Thoracic aorta (tissue), 2 donors: ENCODE results near the gene SMC1A. TPM values are rescaled to one million over a fixed set of nuclear protein-coding genes. Genes with fewer than 3 reads are reported as not detected.
"Not testable (repeated sequence)": the region's sequence is repeated elsewhere in the genome, so short reads cannot be mapped to it uniquely, and the experiment has no call there.

Experiments used
- ATAC-seq: fragments of 150-250 bp; one replicate; pipeline ENCODE4 v1.8.0; 2017; ENCODE audit warnings: low read depth; ENCODE audit not compliant: insufficient number of reproducible peaks, low FRiP score
- DNase-seq: peaks from one replicate; pipeline ENCODE4 v3.0.0-alpha.2; 2020; ENCODE audit warnings: low spot score
- H3K27ac ChIP-seq, 2 donors: fragments of 200-600 bp; sonication (generic); 1 replicate in 1 of 2; 2 replicates in 1 of 2; pipeline ENCODE4 v1.5.1; 2016; ENCODE audit warnings: mild to moderate bottlenecking in 2 of 2, moderate library complexity in 2 of 2
- H3K27me3 ChIP-seq: fragments of 200-600 bp; sonication (generic); replicated peaks from 2 replicates; pipeline ENCODE4 v1.6.0; 2016; ENCODE audit warnings: mild to moderate bottlenecking; ENCODE audit not compliant: insufficient read depth
- H3K36me3 ChIP-seq: fragments of 200-600 bp; sonication (generic); one replicate; pipeline ENCODE4 v1.5.1; 2016
- H3K4me1 ChIP-seq, 2 donors: fragments of 200-600 bp; sonication (generic); 1 replicate in 1 of 2; 2 replicates in 1 of 2; pipeline versions ENCODE4 v1.5.1 to v1.6.0; 2016; ENCODE audit warnings: low read depth in 2 of 2, mild to moderate bottlenecking in 1 of 2; ENCODE audit not compliant: control insufficient read depth in 1 of 2
- H3K4me3 ChIP-seq: fragments of 200-600 bp; sonication (generic); 2 replicates; pipeline ENCODE4 v1.5.1; 2016; ENCODE audit warnings: mild to moderate bottlenecking
- H3K9me3 ChIP-seq: fragments of 200-600 bp; sonication (generic); 2 replicates; pipeline ENCODE4 v1.5.1; 2016
- CTCF ChIP-seq: fragments of 200-600 bp; sonication (generic); IDR thresholded peaks from one replicate; pipeline ENCODE4 v1.5.1; 2019; ENCODE audit warnings: antibody characterized with exemption
- total RNA-seq, 2 donors: library from RNA; depleted of rRNA; stranded (reverse); fragments of >200 nt; gene quantifications; one replicate each; pipeline versions ENCODE4 v1.1.0 to v1.2.3, GENCODE V29; 2016

Gene SMC1A
- total RNA-seq, 2 donors from 2014 or later, result 32.6 to 53.1 TPM

GRCh38 chrX:53373307-53373706 is 49.1 kb downstream of the SMC1A start:
- Histone ChIP-seq H3K9me3 (no peaks in the 10 kb centered on the region), H3K36me3 (no peaks in the 10 kb centered on the region), H3K4me1 (no peaks in the 10 kb centered on the region), H3K27ac (no peak overlapping the region), H3K27me3 (no peaks in the 10 kb centered on the region), H3K4me3 (no peak overlapping the region)
- no peak for ATAC-seq
- TF ChIP-seq CTCF, result no peak
- no peak for DNase-seq

DNA sequence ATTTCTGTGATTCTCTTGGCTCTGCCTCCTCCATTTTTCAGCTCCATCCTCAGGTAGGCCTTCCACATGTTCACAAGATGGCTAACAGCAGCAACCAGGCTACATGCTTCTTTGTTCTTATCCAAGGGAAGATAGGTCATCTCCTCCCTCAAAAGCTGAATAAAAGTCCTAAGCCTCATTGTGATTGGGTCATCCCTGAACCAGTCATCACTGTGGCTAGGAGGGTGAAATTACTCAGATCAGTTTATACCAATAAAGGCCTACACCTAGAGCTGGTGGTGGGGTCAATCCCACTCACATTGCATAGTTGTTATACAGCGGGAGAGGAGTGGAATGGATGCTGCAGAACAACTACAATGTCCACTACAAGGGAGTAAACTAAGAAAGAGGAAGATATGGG is 56.0 kb downstream of the SMC1A start:
- H3K4me3 ChIP-seq, H3K27ac ChIP-seq: not testable (repeated sequence)

GRCh38 chrX:53362449-53362848 is 60.0 kb downstream of the SMC1A start:
- H3K4me1 ChIP-seq, result no peaks in the 10 kb centered on the region
- no peak for ATAC-seq

More for the DNA sequence above, 56.0 kb downstream of the SMC1A start:
- ATAC-seq, H3K27me3 ChIP-seq, DNase-seq, H3K4me1 ChIP-seq, H3K9me3 ChIP-seq, H3K36me3 ChIP-seq: not testable (repeated sequence)

DNA sequence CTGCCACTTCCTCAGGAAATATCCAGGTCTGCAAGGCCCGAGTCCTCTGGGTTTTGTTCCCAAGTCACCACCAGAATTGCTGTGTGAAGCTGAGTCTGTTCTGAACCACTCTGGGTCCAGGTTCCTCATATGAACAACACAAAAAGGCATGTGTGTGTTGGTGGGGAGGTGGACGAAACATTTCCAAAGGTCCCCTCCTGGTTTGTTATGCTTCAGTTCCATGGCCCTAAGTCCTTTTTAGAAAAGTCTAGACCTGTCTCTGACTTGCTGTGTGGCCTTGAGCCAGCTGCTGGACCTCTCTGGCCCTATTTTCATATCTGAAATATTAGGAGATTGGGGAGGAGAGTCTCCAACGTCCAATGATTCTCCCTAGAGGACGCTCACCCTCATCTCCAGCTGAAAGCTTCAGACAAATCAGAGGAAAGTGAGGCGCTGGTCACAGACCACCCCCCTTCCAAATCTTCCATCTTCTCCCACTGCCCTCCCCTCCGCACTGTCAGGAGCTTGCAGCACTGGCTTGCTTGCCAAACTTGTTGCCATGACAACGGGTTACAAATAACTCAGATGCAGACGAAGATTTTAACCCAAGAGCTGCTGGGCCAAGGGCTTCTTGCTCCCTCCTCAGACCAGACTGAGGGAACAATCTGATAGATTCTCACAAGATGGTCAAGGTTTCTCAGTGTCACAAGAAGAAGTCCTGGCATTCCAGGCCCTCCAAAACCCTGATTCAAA is 64.5 kb downstream of the SMC1A start:
- H3K36me3 ChIP-seq, result no peaks in the 10 kb centered on the region
- TF ChIP-seq CTCF, result no peak
- no peaks in the 10 kb centered on the region for H3K27me3 ChIP-seq
- ATAC-seq (no peak), DNase-seq (no peak)
- no peak overlapping the region for H3K4me3 ChIP-seq
- H3K4me1 ChIP-seq, result no peaks in the 10 kb centered on the region
- H3K27ac ChIP-seq, result no peak overlapping the region
- H3K9me3 ChIP-seq, result no peaks in the 10 kb centered on the region

More at GRCh38 chrX:53362449-53362848, 60.0 kb downstream of the SMC1A start:
- TF ChIP-seq CTCF, result no peak
- Histone ChIP-seq H3K9me3 (no peaks in the 10 kb centered on the region), H3K36me3 (no peaks in the 10 kb centered on the region), H3K27me3 (no peaks in the 10 kb centered on the region), H3K27ac (no peak overlapping the region), H3K4me3 (no peak overlapping the region)
- DNase-seq, result no peak

DNA sequence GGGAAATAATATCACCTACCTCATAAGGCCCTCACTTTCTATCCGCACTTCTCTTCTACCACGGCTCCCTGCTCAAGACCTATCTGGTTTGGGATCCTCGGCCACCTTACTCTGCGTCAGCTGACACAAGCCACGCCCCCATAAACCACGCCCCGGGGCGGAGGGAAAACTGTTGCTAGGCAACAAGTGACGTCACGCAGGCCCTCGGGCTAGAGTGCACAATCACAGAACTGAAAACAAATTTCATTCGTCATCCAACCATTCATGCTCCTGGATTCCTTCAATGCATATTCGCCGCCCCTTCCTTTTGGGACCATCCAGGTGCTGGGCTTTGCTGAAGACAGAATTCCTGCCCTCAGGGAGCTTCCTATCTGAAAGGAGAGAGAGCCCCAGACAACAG is 66.3 kb downstream of the SMC1A start:
- no peaks in the 10 kb centered on the region for H3K27me3 ChIP-seq

More for the DNA sequence above, 66.3 kb downstream of the SMC1A start:
- Histone ChIP-seq H3K4me3 (no peak overlapping the region), H3K36me3 (no peaks in the 10 kb centered on the region), H3K9me3 (no peaks in the 10 kb centered on the region), H3K4me1 (no peaks in the 10 kb centered on the region), H3K27ac (no peak overlapping the region)
- ATAC-seq, result no peak
- no peak for TF ChIP-seq CTCF
- no peak for DNase-seq
